Measurements from ENCODE around the gene NEDD4L.

NEDD4L gene

DNA sequence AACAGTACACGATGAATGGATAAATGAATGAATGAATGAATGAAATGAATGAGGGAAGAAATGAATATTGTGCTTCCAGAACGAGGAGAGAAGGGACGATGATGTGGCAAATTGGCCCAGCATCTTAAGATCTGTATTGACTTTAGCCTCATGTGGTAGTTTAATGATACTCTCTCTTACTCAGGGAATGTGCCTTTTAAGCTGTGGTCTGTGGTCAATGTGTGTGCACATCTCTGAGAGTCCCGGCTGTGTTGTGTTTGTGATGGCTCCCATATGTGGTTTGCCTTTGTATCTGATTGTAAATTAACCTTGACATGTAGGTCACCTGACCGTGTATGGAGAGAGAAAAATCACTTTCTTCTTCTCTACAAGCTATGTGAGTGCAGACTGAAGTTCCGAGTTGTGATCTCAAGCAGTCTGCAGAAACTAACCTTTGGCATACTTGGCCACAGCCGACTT lies 91.2 kb downstream of the NEDD4L start:
- no peaks in the 10 kb centered on the region for H3K27me3 ChIP-seq (ENCODE audit: low read length)

GRCh38 chr18:58135701-58136331 lies 91.8 kb downstream of the NEDD4L start:
- Histone ChIP-seq H3K4me2 (ENCODE audit: low read depth, low read length, poor library complexity, severe bottlenecking) (no peak overlapping the region), H3F3A (ENCODE audit: insufficient read depth) (no peaks in the 10 kb centered on the region), H3K79me2 (ENCODE audit: insufficient read depth, low read length) (no peaks in the 10 kb centered on the region)

More for the DNA sequence above, 91.2 kb downstream of the NEDD4L start:
- TF ChIP-seq CTCF (IDR thresholded peaks at IDR 0.05; ENCODE audit: insufficient read depth, low read length, poor library complexity, severe bottlenecking) (no peak), EZH2phosphoT487 (conservative IDR thresholded peaks at IDR 0.05; ENCODE audit: low read length) (no peak)
- peaks cover 4% of the 10 kb centered on the region; the same call in 1 of the 2 replicates for H4K20me1 ChIP-seq (ENCODE audit: low read depth, low read length)
- no peaks in the 10 kb centered on the region for H3K36me3 ChIP-seq (ENCODE audit: low read length)
- no peak overlapping the region for H3K27ac ChIP-seq (ENCODE audit: low read depth, low read length)
- no peak overlapping the region for H2AFZ ChIP-seq (ENCODE audit: low read depth, low read length, severe bottlenecking)
- no peak overlapping the region for H3K4me2 ChIP-seq (ENCODE audit: low read depth, low read length, poor library complexity, severe bottlenecking)
- H3K9me2 ChIP-seq (replicated peaks; ENCODE audit: insufficient read depth, low read length): no peaks in the 10 kb centered on the region
- no peak overlapping the region for H3K9ac ChIP-seq (ENCODE audit: low read length)
- no peaks in the 10 kb centered on the region for H3F3A ChIP-seq (ENCODE audit: insufficient read depth)
- H3K79me2 ChIP-seq (ENCODE audit: insufficient read depth, low read length): no peaks in the 10 kb centered on the region
- H3K4me3 ChIP-seq (ENCODE audit: insufficient read depth, low read length, poor library complexity, severe bottlenecking): no peak overlapping the region
- H3K9me3 ChIP-seq (ENCODE audit: insufficient read depth, low read length): no peaks in the 10 kb centered on the region

GRCh38 chr18:58136879-58137278 lies 92.9 kb downstream of the NEDD4L start:
- Histone ChIP-seq H3K4me2 (ENCODE audit: low read depth, low read length, poor library complexity, severe bottlenecking) (no peak overlapping the region), H3K9me2 (replicated peaks; ENCODE audit: insufficient read depth, low read length) (no peaks in the 10 kb centered on the region), H3K36me3 (ENCODE audit: low read length) (no peaks in the 10 kb centered on the region), H3K4me3 (ENCODE audit: insufficient read depth, low read length, poor library complexity, severe bottlenecking) (no peak overlapping the region), H3K27me3 (ENCODE audit: low read length) (no peaks in the 10 kb centered on the region), H3F3A (ENCODE audit: insufficient read depth) (no peaks in the 10 kb centered on the region), H3K27ac (ENCODE audit: low read depth, low read length) (no peak overlapping the region), H4K20me1 (ENCODE audit: low read depth, low read length) (peaks cover 4% of the 10 kb centered on the region; the same call in 1 of the 2 replicates), H3K9ac (ENCODE audit: low read length) (no peak overlapping the region), H3K79me2 (ENCODE audit: insufficient read depth, low read length) (no peaks in the 10 kb centered on the region), H3K9me3 (ENCODE audit: insufficient read depth, low read length) (no peaks in the 10 kb centered on the region), H2AFZ (ENCODE audit: low read depth, low read length, severe bottlenecking) (no peak overlapping the region)
- TF ChIP-seq CTCF (IDR thresholded peaks at IDR 0.05; ENCODE audit: insufficient read depth, low read length, poor library complexity, severe bottlenecking) (no peak), EZH2phosphoT487 (conservative IDR thresholded peaks at IDR 0.05; ENCODE audit: low read length) (no peak)

More at GRCh38 chr18:58135701-58136331, 91.8 kb downstream of the NEDD4L start:
- Histone ChIP-seq H3K9me3 (ENCODE audit: insufficient read depth, low read length) (no peaks in the 10 kb centered on the region), H3K4me3 (ENCODE audit: insufficient read depth, low read length, poor library complexity, severe bottlenecking) (no peak overlapping the region), H3K27ac (ENCODE audit: low read depth, low read length) (no peak overlapping the region), H3K9ac (ENCODE audit: low read length) (no peak overlapping the region), H2AFZ (ENCODE audit: low read depth, low read length, severe bottlenecking) (no peak overlapping the region), H3K9me2 (replicated peaks; ENCODE audit: insufficient read depth, low read length) (no peaks in the 10 kb centered on the region), H3K36me3 (ENCODE audit: low read length) (no peaks in the 10 kb centered on the region), H4K20me1 (ENCODE audit: low read depth, low read length) (peaks cover 4% of the 10 kb centered on the region; the same call in 1 of the 2 replicates), H3K27me3 (ENCODE audit: low read length) (no peaks in the 10 kb centered on the region)
- TF ChIP-seq CTCF (IDR thresholded peaks at IDR 0.05; ENCODE audit: insufficient read depth, low read length, poor library complexity, severe bottlenecking): peak; percentile 99
- TF ChIP-seq EZH2phosphoT487 (conservative IDR thresholded peaks at IDR 0.05; ENCODE audit: low read length): no peak
